G401.6 (cell line): ENCODE measurements around the gene SMG6.

Experiments used
- FAIRE-seq: peaks from 2 replicates; lab custom pipeline; 2012; peaks lifted over from hg19 to GRCh38; lab: Jason Lieb, UNC

SMG6 gene

DNA sequence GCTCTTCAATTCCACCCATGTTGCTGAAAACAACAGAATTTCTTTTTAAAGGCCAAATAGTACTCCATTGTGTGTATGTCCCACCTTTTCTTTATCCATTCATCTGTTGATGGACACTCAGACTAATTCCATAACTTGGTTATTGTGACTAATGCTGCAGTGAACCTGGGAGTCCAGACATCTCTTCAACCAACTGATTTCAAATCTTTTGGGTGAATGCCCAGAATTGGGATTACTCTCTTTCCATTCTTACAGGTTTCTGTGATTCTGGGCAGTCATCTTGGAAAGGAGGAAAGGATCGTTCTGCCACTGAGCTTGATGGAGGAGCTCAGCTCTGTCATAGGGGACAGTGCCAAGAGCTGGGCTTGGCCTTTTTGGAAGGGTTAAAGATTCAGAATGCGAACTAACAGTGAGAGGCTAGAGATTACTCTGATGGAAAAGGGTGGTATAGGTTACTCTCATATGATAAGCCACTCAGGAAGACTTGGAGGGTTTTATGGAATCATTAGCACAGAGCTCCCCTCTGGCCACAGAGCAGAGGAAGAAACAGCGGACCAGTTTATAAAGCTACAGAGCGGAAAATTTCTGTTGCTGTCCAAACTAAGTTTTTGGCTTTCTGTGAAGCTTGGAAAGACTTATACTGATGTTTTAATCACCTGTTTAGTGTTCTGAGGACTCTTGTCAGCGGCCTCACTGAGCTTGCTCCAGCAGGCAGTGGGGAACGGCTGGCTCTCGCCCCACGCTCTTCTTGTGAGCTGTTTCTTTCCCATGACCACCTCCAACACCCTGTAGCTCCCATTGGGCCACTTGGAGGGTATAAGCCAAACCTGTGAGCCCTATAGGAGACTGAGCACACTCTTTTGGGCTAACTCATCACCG, 200.4 kb downstream of the SMG6 start:
- FAIRE-seq: no peak

DNA sequence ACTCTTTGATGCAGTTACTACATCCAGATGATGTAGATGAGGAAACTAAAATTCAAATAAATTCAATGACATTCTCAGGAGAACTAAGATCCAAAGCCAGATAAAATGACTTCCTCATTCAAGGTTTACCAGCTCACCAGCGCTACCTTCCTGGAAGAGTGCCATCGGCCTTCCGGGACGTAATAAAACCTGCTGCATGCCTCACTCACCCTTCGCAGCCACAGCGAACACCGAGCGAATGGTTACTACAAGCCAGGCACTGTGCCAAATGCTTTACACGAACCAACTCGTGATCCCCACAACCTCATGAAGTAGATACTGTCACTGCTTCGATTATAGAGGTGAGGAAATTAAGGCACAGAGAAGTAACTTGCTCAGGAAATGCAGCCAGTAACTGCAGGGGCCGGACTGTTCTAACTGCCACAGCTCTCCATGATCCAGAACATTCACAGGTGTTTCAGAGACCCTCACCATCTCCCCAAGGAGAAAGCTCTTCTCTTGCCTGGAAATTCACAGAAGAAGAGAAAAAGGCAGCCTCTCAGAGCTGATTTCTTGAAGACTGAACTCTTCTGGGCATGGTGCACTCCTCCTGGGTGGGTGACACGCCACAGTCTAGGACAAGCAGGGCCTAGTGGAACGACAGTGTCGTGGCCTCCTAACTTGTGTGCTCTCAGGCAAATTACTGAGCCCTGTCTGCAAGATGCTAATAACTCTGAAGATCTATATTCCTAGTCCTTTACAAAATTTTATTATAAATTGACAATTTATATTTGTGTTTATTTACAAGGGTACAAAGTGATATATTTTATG, 201.9 kb downstream of the SMG6 start:
- no peak for FAIRE-seq

DNA sequence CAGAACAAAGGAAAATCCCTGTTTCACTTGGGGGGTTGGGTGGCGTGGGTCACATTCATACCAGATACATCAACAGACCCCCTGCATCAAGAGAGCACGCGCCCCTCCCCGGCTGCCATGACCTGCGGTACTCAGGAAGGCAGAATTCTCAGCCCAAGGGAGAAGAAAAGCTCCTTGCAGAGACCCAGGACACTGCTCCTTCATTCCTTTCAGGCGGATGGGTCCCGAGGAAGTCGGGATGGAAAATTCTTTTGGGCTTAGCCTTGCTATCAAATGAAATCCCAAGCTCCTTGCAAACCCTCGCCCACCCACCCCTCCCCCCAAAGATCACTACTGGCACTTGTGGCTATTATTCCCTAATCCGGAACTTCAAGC, 208.1 kb downstream of the SMG6 start:
- FAIRE-seq: no peak

DNA sequence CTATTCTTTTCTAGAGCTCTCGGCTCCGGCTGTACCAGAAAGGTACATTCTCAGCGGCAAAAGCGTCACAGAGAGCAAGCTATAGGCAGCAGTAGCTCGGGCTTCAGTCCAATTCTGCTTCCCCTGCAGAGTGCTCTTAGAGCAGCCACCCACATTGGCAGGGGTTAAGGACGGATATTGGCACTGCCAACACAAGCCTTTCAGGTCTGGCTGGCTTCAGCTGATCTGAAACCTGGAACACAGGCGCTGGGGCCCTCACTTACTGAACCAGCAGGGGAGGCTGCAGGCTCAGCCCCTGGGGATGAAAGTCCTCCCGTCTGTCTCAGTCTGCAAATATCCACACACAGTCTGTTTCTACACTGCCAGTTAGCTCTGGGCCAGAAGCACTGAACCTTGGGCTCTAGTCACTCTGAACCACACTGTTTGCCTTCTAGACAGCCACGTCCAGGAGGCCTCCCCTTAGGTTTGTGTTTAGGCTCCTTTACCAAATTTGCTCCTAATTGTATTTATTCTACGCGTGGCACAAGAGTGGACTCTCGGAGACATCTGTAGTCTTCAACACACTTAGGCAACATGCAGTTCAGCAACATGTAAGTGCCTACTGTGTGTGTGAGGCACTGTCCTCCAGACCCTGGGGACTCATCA, 208.6 kb downstream of the SMG6 start:
- no peak for FAIRE-seq

DNA sequence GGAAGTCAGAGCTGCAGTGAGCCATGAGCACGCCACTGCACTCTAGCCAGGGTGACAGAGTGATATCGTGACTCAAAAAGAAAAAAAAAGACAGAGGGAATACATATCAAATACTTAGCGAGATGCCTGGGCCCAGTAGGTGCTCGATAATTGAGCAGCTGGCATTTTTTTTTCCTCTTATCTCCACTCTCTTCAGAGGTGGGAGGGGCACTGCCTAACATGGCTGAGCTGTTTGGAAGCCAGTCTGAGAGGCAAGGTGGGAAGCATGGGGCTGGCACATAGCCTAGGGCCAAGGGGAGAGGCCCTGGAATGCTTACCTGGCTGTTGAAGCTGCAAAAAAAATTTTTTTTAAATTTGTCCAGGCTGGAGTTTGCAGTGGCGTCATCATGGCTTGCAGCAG, 210.2 kb downstream of the SMG6 start:
- no peak for FAIRE-seq

DNA sequence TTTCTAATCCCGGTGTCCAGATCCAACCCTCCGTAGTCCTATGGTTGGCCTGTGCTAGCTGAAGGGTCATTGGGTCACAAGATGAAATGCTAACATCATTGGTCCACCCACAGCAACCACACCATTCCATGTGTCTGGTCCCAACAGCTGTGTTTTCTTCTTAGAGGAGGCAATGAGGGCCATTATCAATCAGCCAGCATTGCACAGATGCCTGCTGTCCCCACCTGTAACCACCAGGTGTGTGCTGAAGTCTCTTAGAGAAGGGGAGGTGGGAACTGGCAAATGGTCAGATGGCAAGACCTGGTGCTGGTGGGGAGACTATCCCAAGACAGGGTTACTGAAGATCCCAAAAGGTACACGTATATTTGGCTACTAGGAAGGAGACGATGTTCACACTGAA, 211.3 kb downstream of the SMG6 start:
- no peak for FAIRE-seq

DNA sequence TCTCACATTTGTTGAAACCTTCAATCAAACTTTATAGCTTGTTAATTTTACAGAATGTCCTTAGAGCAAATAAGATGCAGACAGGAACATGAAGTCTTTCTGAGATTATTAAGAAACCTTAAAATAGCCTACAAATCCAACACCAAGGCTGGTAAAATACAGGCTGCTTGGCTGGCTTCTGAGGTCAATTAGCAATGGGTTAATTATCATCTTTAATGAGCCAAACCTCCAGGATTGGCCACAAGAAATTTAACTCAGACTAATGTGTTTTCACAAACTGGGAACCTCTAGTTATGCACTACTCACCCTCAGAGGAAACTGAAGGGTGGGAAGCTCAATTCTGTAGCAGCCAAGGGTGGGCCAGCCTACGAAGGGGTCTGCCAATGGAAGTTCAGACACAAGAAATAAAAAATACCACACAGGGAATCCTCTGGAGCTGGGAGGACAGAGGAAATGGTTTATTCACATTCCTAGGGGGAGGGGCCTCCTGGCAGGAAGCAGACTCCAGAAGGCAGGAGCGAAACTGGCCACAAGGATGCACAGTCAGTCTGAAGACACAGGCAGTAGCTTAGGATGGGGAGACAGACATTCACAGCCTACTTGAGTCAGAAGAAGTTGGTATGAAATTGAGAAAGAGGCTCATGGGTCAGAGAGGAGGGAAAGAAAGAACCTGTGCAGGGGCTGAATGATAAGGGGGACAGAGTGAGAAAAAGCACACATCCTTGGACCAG, 212.6 kb downstream of the SMG6 start:
- FAIRE-seq: no peak

DNA sequence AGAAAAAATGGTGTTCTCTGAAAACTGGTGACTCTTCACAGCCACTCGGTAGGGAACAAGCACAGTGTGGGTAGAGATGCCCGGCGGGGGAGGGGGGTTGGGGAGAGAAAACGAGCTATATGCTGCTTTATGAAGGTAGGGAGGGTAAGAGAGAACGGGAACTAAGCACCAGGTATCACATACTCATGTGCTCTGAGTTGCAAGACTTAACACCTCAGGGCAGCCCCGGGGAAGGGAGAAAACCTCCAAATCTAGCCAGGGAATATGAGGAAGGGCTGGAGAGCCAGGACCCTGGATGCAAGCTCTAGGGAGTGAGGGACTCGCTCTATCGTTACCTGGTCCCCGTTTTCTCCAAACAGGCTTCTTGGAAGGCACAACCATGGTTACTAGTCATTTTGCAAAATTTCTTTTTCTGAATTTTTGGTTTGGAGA, 213.4 kb downstream of the SMG6 start:
- no peak for FAIRE-seq

DNA sequence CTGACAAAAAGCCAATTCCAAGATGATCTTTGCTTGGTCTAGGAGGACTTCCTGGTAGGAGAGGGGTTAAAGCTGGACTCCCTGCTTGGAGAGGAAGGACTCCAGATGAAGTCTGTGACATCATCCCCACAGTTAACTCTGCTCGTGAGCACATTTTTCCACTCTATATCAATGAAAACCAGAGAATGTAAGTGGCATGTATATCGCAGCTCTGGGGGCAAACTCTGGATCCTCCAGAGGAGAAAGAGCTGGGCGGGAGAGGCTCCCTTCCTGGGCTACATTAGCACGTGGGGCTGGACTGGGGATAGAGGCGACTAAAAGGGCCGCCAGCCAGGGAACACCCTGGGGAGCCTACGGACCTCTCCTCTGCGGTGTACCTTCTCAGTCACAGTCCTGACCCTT, 214.6 kb downstream of the SMG6 start:
- FAIRE-seq: no peak

DNA sequence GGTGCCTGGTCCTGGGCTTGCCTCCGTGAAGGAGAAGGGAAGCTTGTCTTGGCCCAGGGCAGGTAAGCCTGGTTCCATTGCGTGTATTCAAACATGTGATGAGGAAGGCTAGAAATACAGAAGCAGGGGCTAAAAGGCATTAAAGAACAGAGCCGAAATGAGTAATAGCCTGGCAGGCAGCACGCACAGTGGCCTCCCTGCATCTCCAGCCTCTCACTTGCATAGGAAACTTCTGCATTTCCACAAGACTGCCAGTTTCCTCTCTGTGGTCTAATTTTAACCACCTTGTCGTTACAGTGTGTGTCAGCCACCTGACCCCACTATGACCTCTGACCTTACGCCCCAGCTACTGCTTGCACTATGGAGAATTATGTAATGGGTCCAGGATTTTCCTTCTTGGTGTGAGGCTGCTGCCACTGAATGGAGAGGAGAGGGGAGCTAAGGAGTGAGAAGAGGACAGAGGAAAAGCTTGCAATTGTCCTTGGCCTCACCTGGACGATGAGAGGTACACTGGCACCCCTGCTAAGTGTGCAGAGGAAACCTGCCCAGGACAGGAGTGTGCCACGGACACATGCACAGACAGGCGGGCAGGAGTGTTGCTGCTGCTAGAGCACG, 215.9 kb downstream of the SMG6 start:
- FAIRE-seq: no peak

DNA sequence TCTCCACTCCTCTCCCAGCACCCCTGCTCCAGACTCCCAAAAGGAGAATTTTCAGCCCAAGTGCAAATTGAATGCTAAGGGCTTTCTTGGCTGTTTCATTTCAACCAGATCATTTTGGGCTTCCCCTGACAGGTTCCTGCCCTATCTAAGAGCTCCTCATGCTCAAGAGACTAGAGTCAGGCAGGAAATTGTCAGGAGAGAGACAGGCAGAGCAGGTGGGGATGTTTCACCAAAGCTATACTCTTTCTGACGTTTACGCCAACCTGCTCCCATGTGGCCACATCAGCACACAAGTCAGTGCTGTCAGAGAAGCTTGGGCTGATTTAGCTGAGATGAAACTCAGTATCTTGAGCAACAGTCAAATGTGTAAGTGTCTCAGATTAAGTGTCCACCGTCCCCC, 217.3 kb downstream of the SMG6 start:
- no peak for FAIRE-seq

DNA sequence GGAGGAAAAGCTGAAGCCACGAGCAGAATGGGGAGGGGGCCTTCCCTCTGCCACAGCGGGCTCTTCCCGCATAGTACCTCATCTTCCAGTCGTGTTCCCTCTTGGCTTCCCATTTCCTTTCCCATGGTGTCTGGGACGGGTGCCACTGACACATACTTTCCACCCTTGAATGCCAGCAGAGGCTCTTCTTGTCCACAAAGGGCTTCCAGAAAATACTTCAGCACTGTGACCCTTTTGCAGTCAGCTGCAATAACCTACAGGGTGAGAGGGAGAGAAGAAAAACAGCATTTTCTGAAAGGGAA, 218.0 kb downstream of the SMG6 start:
- FAIRE-seq: no peak

DNA sequence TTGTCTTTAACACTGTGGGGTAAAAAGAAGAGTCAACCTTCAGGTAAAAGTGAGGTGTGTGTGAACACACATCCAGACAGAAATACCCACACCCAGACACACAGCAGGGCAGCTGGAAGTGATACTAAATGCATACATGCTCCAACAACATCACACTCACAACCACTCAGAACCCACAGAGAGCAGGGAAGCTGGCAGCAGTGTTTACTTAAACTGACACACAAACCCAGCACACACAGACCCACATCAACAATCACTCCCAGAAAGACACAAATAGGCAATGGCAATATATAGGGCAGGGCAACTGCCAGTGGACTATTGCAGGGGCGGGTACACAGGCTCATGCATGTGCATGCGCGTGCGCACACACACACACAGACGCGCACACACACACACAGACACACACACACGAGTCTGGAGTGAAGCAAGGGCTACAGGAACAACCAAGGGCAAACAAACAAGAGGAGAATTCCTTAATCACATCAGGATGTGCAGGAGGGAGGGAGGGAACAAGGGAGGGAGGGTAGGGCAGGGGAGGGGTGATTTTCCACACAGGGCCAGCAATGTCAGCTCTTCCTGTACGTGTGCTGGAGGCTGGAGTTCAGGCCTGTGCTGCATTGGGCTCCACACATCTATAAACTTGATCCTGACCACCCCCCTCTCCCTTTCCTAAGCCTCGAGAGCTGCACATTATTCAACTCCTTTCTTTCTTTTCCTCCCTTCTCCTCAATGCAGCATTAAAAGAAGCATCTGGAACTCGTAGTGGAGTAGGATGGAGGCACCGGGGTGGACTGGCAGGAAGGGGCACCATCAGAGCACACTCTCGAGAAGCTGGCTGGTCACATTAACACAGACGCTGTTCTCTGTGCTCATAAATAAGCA, 218.6 kb downstream of the SMG6 start:
- no peak for FAIRE-seq

DNA sequence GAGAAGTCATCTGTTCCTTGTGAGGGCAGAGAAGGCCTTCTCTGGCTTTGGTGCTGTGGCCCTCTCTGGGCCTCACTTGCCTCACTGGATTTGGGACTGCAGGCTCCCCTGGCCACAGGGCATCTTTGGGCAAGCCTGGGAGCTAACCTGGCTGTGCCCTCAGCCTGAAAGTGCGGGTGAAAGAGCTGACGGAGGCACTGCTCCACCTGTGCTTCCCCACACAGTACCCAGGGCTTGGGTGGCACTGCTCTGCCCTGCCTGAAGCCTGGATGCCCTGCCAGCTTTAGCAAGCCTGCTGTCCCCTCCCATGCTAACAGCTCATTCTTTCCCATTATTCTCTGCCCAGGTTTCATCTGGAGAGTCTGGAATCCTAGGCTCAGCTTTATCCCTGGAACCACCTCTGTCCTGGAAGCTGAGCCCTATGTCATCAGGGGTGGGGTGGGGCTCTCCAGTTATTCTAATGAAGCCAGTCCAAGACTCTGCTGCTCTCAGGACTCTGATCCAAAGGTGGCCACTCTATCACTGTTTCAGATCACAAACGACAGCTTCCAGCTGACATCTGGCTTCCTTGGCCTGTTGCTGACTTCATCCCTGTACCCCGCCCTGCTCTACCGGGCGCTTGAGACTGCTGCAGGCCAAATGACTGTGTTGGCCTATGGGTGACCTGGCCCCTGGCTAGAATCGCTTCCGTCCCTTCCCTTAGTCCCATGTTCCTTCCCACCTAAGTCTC, 219.4 kb downstream of the SMG6 start:
- no peak for FAIRE-seq

DNA sequence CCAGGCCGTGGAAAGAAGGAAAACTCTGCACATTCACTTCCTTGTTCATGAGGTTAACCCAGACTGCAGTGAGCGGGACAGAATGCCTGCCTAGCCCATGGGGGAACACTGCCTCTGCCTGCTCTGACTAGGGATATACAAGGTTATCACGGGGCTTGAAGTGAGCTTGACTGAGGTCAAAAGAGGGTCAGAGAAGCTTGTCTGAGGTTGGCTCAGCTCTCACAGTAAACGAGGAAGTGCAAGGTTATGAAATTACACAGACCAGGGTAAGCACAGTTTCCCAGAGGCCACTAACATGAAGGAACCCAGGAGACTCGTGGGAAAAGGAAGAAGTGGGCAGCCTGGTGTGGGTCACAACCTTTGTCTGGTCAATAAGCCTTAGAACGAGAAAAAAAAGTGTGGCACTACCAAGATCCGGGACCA, 220.0 kb downstream of the SMG6 start:
- FAIRE-seq: no peak

DNA sequence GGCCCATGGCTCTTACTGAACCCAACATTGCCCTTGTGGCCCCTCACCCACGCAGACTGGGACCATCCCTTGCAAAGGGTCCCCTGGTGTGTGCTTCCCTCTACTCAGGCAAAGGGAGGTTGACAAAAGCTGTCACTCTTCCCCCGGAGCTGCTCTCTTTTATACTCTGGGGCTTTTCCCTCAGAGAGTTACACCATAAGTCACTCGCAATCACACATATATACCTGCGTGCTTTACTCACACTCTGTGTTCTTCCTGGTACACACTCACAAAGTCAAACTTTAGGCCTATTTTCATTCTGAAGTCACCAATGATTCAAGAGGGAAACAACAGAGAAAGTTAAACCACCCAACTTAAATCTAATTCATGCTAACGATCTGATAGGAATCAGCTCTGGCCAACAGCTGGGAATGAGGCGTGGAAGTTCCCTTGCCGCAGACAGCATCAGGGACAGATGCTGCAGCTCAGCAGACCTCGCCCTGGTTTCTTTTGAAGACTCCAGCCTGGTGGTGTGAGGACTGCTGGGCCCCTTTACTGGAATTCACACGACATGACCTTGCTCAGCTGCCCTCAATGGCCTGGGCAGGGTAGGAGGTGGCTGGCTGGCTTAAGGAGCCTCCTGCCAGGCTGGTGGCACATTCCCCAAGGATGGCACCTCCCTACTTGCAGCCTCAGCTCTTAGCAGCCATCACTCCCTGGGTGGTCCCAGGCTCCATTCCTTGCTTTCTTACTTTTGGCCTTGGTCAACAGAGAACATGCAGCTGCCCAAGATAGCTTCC, 221.4 kb downstream of the SMG6 start:
- FAIRE-seq: no peak

DNA sequence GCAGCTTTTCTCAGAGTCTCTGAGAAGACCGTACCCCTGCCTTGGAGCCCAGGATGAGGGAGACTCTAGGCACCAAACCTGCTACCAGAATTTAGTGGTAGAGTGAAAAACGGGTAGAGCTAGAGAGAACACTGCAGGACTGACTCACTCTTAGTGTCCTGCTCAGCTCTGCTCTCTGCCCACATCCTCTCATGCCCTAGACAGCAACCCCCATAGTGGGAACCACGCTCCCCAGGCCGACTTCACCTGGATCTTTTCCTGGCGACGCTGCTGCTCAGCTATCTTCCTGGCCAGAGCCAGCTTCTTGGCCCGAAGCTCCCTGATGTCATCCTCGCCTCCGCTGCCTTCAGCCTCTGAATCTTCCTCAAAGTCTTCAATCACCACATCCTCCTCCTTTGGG, 222.0 kb downstream of the SMG6 start:
- no peak for FAIRE-seq

DNA sequence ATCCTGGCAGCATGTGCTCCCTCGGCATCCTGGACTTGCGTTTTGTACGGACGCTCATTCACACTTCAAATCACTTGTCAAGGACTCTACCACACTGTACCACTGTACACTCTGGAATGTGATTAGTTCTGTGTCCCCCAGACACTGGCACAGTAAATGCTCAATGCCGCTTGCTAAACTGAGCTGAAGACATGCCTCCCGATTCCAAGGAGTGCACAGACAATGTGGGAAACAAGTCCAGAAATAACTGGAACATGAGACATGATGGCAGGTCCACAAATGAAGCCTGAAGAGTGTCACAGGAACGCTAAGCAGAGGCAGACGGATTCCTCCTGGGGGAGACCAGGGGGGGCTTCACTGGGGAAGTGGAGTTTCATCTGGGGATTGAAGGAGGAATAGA, 226.5 kb downstream of the SMG6 start:
- FAIRE-seq: no peak
